GM12878 (cell line): ENCODE results near the gene CHCHD2. TPM values are rescaled to one million over a fixed set of nuclear protein-coding genes. Genes with fewer than 3 reads are reported as not detected.

Source experiments
- ATAC-seq: fragments of 200-7000 bp; cut with Tn5 transposase; 3 replicates; pipeline ENCODE4 v1.9.1; 2020; ENCODE audit warnings: mild to moderate bottlenecking, moderate library complexity
- BruUV-seq: library from RNA; stranded (reverse); fragments of 400-500 nt; replicated peaks from 2 replicates; lab custom pipeline; 2021; lab: Mats Ljungman, UMichigan
- CTCF ChIA-PET: fragments of 300-600 bp; sonication (Branson Sonifier 250); formaldehyde crosslinking; extraction: SDS; loops from one replicate; lab custom pipeline; 2021; ENCODE audit warnings: inconsistent platforms; lab: Yijun Ruan, JAX
- POLR2A ChIA-PET: fragments of 350-600 bp; formaldehyde crosslinking; extraction: SDS; loops from one replicate; lab custom pipeline; 2021; ENCODE audit warnings: inconsistent platforms; lab: Charles Lee
- RAD21 ChIA-PET: fragments of 300-600 bp; sonication (Branson Sonifier 250); formaldehyde crosslinking; loops from one replicate; lab custom pipeline; 2023; ENCODE audit warnings: antibody characterized with exemption; ENCODE audit not compliant: unreplicated experiment; lab: Charles Lee
- SMC1A ChIA-PET: fragments of 300-600 bp; sonication (Branson Sonifier 250); formaldehyde crosslinking; loops from one replicate; lab custom pipeline; 2023; ENCODE audit not compliant: unreplicated experiment, uncharacterized antibody; lab: Charles Lee
- DNase-seq: peaks from one replicate; pipeline ENCODE4 v3.0.0-alpha.2; 2011; ENCODE audit warnings: low read depth, low spot score
- FAIRE-seq: peaks from 3 replicates; lab custom pipeline; 2011; peaks lifted over from hg19 to GRCh38; lab: Jason Lieb, UNC
- H2AFZ ChIP-seq: 2 replicates; pipeline ENCODE4 v1.6.0; 2011; ENCODE audit warnings: low read depth, low read length, control low read depth; ENCODE audit not compliant: control insufficient read depth
- H3K27ac ChIP-seq: 2 replicates; pipeline ENCODE4 v1.5.1; 2011; ENCODE audit warnings: control low read depth; ENCODE audit not compliant: control insufficient read depth, insufficient read depth
- H3K27me3 ChIP-seq, 2 experiments: replicated peaks in 1 of 2; 2 replicates each; pipeline versions ENCODE4 v1.6.0 to v1.6.1; 2011; ENCODE audit warnings: low read length in 1 of 2; ENCODE audit not compliant: control insufficient read depth in 2 of 2, insufficient read depth in 2 of 2
- H3K36me3 ChIP-seq, 2 experiments: 2 replicates each; pipeline ENCODE4 v1.5.1; 2011; ENCODE audit warnings: low read length in 1 of 2; ENCODE audit not compliant: control insufficient read depth in 2 of 2, insufficient read depth in 2 of 2
- H3K4me1 ChIP-seq: 2 replicates; pipeline ENCODE4 v1.6.1; 2011; ENCODE audit warnings: mild to moderate bottlenecking, low read length, moderate library complexity, mixed read lengths; ENCODE audit not compliant: control insufficient read depth, insufficient read depth
- H3K4me2 ChIP-seq: 2 replicates; pipeline ENCODE4 v1.6.0; 2011; ENCODE audit warnings: control low read depth; ENCODE audit not compliant: control insufficient read depth, insufficient read depth
- H3K4me3 ChIP-seq: fragments of 200-600 bp; sonication (generic); 2 replicates; pipeline ENCODE4 v1.5.1; 2016
- H3K79me2 ChIP-seq: 2 replicates; pipeline ENCODE4 v1.6.0; 2011; ENCODE audit warnings: low read length; ENCODE audit not compliant: control insufficient read depth, insufficient read depth
- H3K9ac ChIP-seq: 2 replicates; pipeline ENCODE4 v1.8.0; 2011; ENCODE audit warnings: low read length, control low read depth, mixed read lengths; ENCODE audit not compliant: control insufficient read depth, insufficient read depth
- H3K9me3 ChIP-seq: replicated peaks from 3 replicates; pipeline ENCODE4 v1.5.1; 2011; ENCODE audit warnings: mild to moderate bottlenecking, low read length; ENCODE audit not compliant: control insufficient read depth, insufficient read depth
- H4K20me1 ChIP-seq: 2 replicates; pipeline ENCODE4 v1.6.0; 2011; ENCODE audit not compliant: control insufficient read depth, insufficient read depth
- ATF7 ChIP-seq: fragments of 450-650 bp; IDR thresholded peaks from 2 replicates; pipeline ENCODE4 v1.6.1; 2016; ENCODE audit warnings: low read depth, mild to moderate bottlenecking
- CBFB ChIP-seq: IDR thresholded peaks from 2 replicates; pipeline ENCODE4 v1.6.1; 2016; ENCODE audit warnings: antibody characterized with exemption, low read depth
- ELK1 ChIP-seq: IDR thresholded peaks from 2 replicates; pipeline ENCODE4 v1.6.1; 2012; ENCODE audit warnings: low read depth, low read length, improper control_type of control experiment
- EP300 ChIP-seq, 2 experiments: fragments of 150-350 bp in 1 of 2; IDR thresholded peaks; 2 replicates each; pipeline ENCODE4 v1.6.1; 2011 to 2012; ENCODE audit warnings: low read depth in 2 of 2, low read length in 2 of 2, borderline replicate concordance in 1 of 2, improper control_type of control experiment in 1 of 2, inconsistent platforms in 1 of 2; ENCODE audit not compliant: control insufficient read depth in 1 of 2
- TCF3 ChIP-seq: IDR thresholded peaks from 2 replicates; pipeline ENCODE4 v1.6.1; 2012; ENCODE audit warnings: low read depth, mild to moderate bottlenecking, low read length, borderline replicate concordance; ENCODE audit not compliant: insufficient read depth
- WGBS: methylation state at CpG from one replicate; pipeline ENCODE4 v1.1.6; 2016; ENCODE audit warnings: low lambda C conversion rate; ENCODE audit not compliant: insufficient replicate concordance, insufficient coverage; ENCODE audit errors: missing lambda C conversion rate; 5-methylcytosine and 5-hydroxymethylcytosine counted together
- in situ Hi-C: fragments of 300-500 bp; cut with MboI; formaldehyde crosslinking; loops from 9 replicates; pipeline ENCODE4 v1.14.3; 2018; ENCODE audit warnings: mixed read lengths
- intact Hi-C: fragments of 100-400 bp; cut with micrococcal nuclease; formaldehyde crosslinking; loops from one replicate; pipeline ENCODE4 v1.14.2; 2022; ENCODE audit not compliant: unreplicated experiment
- polyA plus RNA-seq, 11 experiments: library from polyadenylated mRNA; depleted of rRNA in 4 of 11; unstranded in 6 of 11; stranded (reverse) in 5 of 11; fragments of >200 nt; fragmentation: Nextera tagmentation in 4 of 11; fragmentation: Illumina TruSeq in 1 of 11; extraction: Ambion mirVana in 4 of 11; extraction: Trizol in 1 of 11; gene quantifications; 1 replicate in 1 of 11; 2 replicates in 10 of 11; pipeline versions ENCODE4 v1.2.1 to v1.2.3, GENCODE V29; 2011 to 2016; ENCODE audit warnings: inconsistent platforms in 2 of 11, missing spikeins in 2 of 11, low read depth in 1 of 11
- total RNA-seq, 4 experiments: library from RNA; depleted of rRNA in 3 of 4; stranded (reverse); fragments of >200 nt in 3 of 4; fragmentation: Illumina TruSeq in 1 of 4; extraction: Trizol in 1 of 4; gene quantifications; 2 replicates each; pipeline versions ENCODE4 v1.2.1 to v1.2.3, GENCODE V29; 2013 to 2021
- TF ChIP-seq, protein P1 (sequence below): IDR thresholded peaks from 2 replicates; pipeline ENCODE4 v1.6.1; 2012; ENCODE audit warnings: low read length, inconsistent platforms

CHCHD2 gene
- total and polyA plus RNA-seq, 10 of the 15 experiments (the other 5 are each of a cell fraction or from before 2014, with no cell fraction given), result 97.8 to 1,291 (median 619) TPM

GRCh38 chr7:56091591-56091990 lies 14.7 kb downstream of the CHCHD2 start:
- ChIA-PET CTCF (interaction anchor here (2.8 kb wide), 1 partner anchor 17 kb away, joined by 12 read pairs; no protein-coding TSS in a partner anchor), POLR2A (no interaction called here), RAD21 (no interaction called here), SMC1A (no interaction called here)
- FAIRE-seq, result no peak
- H4K20me1 ChIP-seq, result no peaks in the 10 kb centered on the region
- no peak overlapping the region for H3K27ac ChIP-seq
- TF ChIP-seq ELK1 (no peak), EP300 (IDR thresholded peaks at IDR 0.05; ENCODE audit: borderline replicate concordance in 1 of 2, control insufficient read depth in 1 of 2, low read depth in 2 of 2, low read length in 2 of 2) (no peak), ATF7 (no peak), TCF3 (no peak), CBFB (no peak)
- TF ChIP-seq, protein P1, sequence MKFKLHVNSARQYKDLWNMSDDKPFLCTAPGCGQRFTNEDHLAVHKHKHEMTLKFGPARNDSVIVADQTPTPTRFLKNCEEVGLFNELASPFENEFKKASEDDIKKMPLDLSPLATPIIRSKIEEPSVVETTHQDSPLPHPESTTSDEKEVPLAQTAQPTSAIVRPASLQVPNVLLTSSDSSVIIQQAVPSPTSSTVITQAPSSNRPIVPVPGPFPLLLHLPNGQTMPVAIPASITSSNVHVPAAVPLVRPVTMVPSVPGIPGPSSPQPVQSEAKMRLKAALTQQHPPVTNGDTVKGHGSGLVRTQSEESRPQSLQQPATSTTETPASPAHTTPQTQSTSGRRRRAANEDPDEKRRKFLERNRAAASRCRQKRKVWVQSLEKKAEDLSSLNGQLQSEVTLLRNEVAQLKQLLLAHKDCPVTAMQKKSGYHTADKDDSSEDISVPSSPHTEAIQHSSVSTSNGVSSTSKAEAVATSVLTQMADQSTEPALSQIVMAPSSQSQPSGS, result no peak
- 92% methylated on average over 3 of the region's 3 CpGs for WGBS
- H3K9me3 ChIP-seq, result no peaks in the 10 kb centered on the region
- H3K4me3 ChIP-seq, result no peak overlapping the region
- H3K9ac ChIP-seq, result no peak overlapping the region
- intact Hi-C loops, result no loop called here
- ATAC-seq, result no peak; the same call in 2 of the 3 replicates
- in situ Hi-C loops, result no loop called here
- H2AFZ ChIP-seq, result no peak overlapping the region
- H3K36me3 ChIP-seq, result no peaks in the 10 kb centered on the region
- no TSS peak for BruUV-seq
- no peaks in the 10 kb centered on the region for H3K4me1 ChIP-seq
- no peak overlapping the region for H3K4me2 ChIP-seq
- H3K27me3 ChIP-seq, result no peaks in the 10 kb centered on the region
- no peak for DNase-seq
- no peaks in the 10 kb centered on the region for H3K79me2 ChIP-seq
